Mucosa of descending colon (tissue), 3 donors: ENCODE results near the gene EPX. TPM values are rescaled to one million over a fixed set of nuclear protein-coding genes. Genes with fewer than 3 reads are reported as not detected.
A peak's percentile ranks its signal among the peaks of the same experiment; 100 is the strongest.

Source experiments
- ATAC-seq: fragments of 200-7000 bp; cut with Tn5 transposase; one replicate; pipeline ENCODE4 v1.9.1; 2020; ENCODE audit warnings: mild to moderate bottlenecking, moderate library complexity
- DNase-seq, 3 donors: peaks; one replicate each; pipeline ENCODE4 v3.0.0-alpha.2; 2020
- H3K36me3 ChIP-seq: fragments of 200-600 bp; one replicate; pipeline ENCODE4 v1.8.0; 2021; ENCODE audit warnings: low read depth, mild to moderate bottlenecking
- H3K4me1 ChIP-seq: fragments of 200-600 bp; one replicate; pipeline ENCODE4 v1.8.0; 2021; ENCODE audit warnings: low read depth, mild to moderate bottlenecking
- H3K4me3 ChIP-seq: fragments of 200-600 bp; one replicate; pipeline ENCODE4 v1.8.0; 2021; ENCODE audit warnings: mild to moderate bottlenecking
- H3K9me3 ChIP-seq: fragments of 200-600 bp; one replicate; pipeline ENCODE4 v1.8.0; 2021; ENCODE audit warnings: mild to moderate bottlenecking
- CTCF ChIP-seq: fragments of 200-600 bp; IDR thresholded peaks from one replicate; pipeline ENCODE4 v1.8.0; 2022; ENCODE audit warnings: antibody characterized with exemption, mild to moderate bottlenecking
- intact Hi-C, 2 donors: fragments of 100-400 bp; cut with DNase I in 1 of 2; cut with micrococcal nuclease in 1 of 2; formaldehyde crosslinking; loops; one replicate each; pipeline versions ENCODE4 v1.11.0 to v1.11.1; 2022; cut with DNase I, micrococcal nuclease
- total RNA-seq, 3 donors: library from RNA; stranded (reverse); fragmentation: NEBNext Ultra II Directional in 2 of 3; extraction: Animal tissue kit (Norgen Biotek cat#: 25700) in 2 of 3; gene quantifications; one replicate each; pipeline versions ENCODE4 v1.2.1 to v1.2.4, GENCODE V29; 2021 to 2023
- donor health status: DM: no; HTN: no; CAD: no; lungs with moderate emphysema.
- donor health status: DM: no; HTN: no; CAD: no.
- donor health status: DM: no; HTN: yes; CAD: no.

Gene EPX
- total RNA-seq, 3 donors from 2014 or later = not detected

DNA sequence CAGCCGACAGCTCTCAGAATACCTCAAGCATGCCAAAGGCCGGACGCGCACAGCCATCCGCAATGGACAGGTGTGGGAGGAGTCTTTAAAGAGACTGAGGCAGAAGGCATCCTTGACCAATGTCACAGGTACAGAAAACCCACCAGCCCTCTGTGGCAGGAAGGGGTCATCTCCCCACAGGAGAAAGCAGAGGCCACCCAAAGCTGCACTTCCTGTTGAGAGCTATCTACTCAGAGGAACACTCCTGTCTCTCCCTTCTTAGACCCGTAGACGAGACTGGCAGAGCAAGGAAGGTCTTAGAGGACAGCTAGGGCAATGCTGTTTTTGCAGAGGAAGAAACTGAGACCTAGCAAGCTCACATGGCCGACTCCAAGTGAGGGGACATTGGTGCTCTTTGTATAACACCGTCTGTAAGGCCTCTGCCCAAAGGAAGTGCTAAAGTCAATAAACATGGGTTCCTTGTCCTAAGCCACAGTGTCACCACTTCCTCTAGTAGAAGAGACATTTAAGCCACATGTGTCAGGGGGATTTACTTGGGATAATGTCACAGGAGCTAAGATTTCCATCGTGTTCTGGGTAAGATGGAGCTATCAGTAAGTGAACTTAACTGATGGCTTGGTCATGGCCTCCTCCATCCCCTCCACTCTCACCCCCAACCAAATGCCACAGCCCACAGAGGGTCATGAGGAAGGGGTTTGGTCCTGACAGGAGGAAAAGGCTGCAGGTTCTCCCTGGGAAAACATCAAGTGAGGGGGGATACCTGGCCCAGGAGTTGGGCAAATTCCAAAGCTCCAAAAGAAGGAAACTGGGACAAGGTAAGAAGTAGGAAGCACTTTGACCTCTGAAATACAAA is 55.2 kb downstream of the EPX start:
- no peak for DNase-seq
- no peak for ATAC-seq
- Histone ChIP-seq H3K9me3 (no peaks in the 10 kb centered on the region), H3K4me1 (peaks cover 6% of the 10 kb centered on the region), H3K4me3 (no peak overlapping the region), H3K36me3 (no peaks in the 10 kb centered on the region)
- intact Hi-C loops = no loop called here
- TF ChIP-seq CTCF = no peak

GRCh38 chr17:58248955-58249269 is 56.4 kb downstream of the EPX start:
- no peaks in the 10 kb centered on the region for H3K9me3 ChIP-seq
- TF ChIP-seq CTCF = no peak
- no peak for DNase-seq
- no peak overlapping the region for H3K4me3 ChIP-seq
- H3K4me1 ChIP-seq = peaks cover 6% of the 10 kb centered on the region
- no peak for ATAC-seq
- intact Hi-C loops = no loop called here
- no peaks in the 10 kb centered on the region for H3K36me3 ChIP-seq

DNA sequence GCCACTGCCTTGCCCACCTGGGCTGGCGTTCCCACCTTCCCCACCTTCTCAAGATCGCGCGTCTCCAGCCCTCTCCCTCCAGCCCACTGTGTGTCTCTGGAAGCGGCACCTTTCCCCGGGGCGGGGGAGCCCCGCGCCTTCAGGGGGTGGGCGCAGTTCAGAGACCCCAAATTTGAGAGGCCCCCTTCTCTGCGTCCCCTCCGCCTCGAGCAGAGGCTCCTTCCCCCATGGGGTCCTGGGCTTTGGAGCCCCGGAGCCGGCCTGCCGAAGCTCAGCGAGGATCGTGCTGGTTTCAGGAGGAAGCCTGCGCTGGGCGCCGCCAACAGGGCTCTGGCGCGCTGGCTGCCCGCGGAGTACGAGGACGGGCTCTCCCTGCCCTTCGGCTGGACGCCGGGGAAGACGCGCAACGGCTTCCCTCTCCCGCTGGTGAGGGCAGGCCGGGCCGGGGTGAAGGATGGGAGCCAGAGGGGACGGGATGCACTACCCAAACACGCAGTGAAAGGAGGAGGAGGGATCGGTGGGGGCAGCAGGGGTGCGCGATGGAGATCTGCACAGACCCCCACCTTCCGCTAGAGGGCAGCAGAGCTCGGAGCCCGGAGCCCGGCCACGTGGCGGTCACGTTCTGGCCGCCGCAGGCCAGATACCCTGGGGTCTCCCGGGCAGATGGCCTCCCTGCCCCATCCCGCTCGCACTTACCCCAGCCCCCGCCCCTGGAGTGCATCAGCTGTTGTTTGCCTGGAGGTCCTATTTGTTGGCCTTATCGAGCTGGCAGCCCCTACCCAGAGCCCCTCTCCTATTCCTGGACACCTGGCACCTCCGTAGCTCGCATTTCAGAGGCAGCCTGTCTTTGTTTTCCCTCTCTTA is 57.0 kb downstream of the EPX start:
- peak; percentile 94 for ATAC-seq
- Histone ChIP-seq H3K4me1 (peaks cover 6% of the 10 kb centered on the region), H3K36me3 (no peaks in the 10 kb centered on the region), H3K9me3 (no peaks in the 10 kb centered on the region), H3K4me3 (no peak overlapping the region)
- peak; percentile 93 for TF ChIP-seq CTCF
- intact Hi-C loops = no loop called here
- DNase-seq = peak; percentile 65 to 77 (median 68)

GRCh38 chr17:58250344-58251011 is 58.0 kb downstream of the EPX start:
- Histone ChIP-seq H3K36me3 (no peaks in the 10 kb centered on the region), H3K4me1 (peaks cover 6% of the 10 kb centered on the region), H3K9me3 (no peaks in the 10 kb centered on the region), H3K4me3 (no peak overlapping the region)
- no peak for DNase-seq
- no peak for ATAC-seq
- no peak for TF ChIP-seq CTCF
- intact Hi-C loops = no loop called here

- no peak overlapping the region for H3K4me3 ChIP-seq
Measured at GRCh38 chr17:58252141-58252540, 59.6 kb downstream of the EPX start.

More at GRCh38 chr17:58252141-58252540, 59.6 kb downstream of the EPX start:
- Histone ChIP-seq H3K4me1 (peaks cover 6% of the 10 kb centered on the region), H3K36me3 (no peaks in the 10 kb centered on the region), H3K9me3 (no peaks in the 10 kb centered on the region)
- intact Hi-C loops = no loop called here
- TF ChIP-seq CTCF = no peak
- DNase-seq (no peak), ATAC-seq (no peak)
